Loucy (cell line): Measurements from ENCODE around the gene FAM219A.

ENCODE experiments used
- H2AFZ ChIP-seq: fragments of 200-600 bp; sonication (generic); 2 replicates; pipeline ENCODE4 v1.6.0; 2016; ENCODE audit warnings: antibody characterized with exemption, mild to moderate bottlenecking, low read length, moderate library complexity
- H3F3A ChIP-seq: fragments of 200-600 bp; 2 replicates; pipeline ENCODE4 v1.6.0; 2016; ENCODE audit warnings: antibody characterized with exemption, low read depth, mild to moderate bottlenecking
- H3K27me3 ChIP-seq: fragments of 200-600 bp; sonication (generic); 2 replicates; pipeline ENCODE4 v1.6.1; 2014; ENCODE audit warnings: low read length, mild to moderate bottlenecking; ENCODE audit not compliant: insufficient read depth, poor library complexity, severe bottlenecking
- H3K36me3 ChIP-seq: fragments of 200-600 bp; sonication (generic); 2 replicates; pipeline ENCODE4 v1.6.1; 2016; ENCODE audit warnings: low read length; ENCODE audit not compliant: insufficient read depth
- H3K4me1 ChIP-seq: fragments of 200-600 bp; sonication (generic); 2 replicates; pipeline ENCODE4 v1.5.1; 2014; ENCODE audit warnings: low read length, mild to moderate bottlenecking; ENCODE audit not compliant: insufficient read depth, poor library complexity, severe bottlenecking
- H3K4me2 ChIP-seq: fragments of 200-600 bp; sonication (generic); 2 replicates; pipeline ENCODE4 v1.6.0; 2014; ENCODE audit warnings: antibody characterized with exemption, low read length, low read depth, mild to moderate bottlenecking; ENCODE audit not compliant: poor library complexity, severe bottlenecking
- H3K4me3 ChIP-seq: fragments of 200-600 bp; sonication (generic); 2 replicates; pipeline ENCODE4 v1.5.1; 2014; ENCODE audit warnings: low read length, mild to moderate bottlenecking, mixed read lengths; ENCODE audit not compliant: poor library complexity, severe bottlenecking
- H3K79me2 ChIP-seq: fragments of 200-600 bp; sonication (generic); 2 replicates; pipeline ENCODE4 v1.6.1; 2014; ENCODE audit warnings: low read length; ENCODE audit not compliant: insufficient read depth
- H3K9ac ChIP-seq: fragments of 200-600 bp; sonication (generic); 2 replicates; pipeline ENCODE4 v1.6.0; 2014; ENCODE audit warnings: mild to moderate bottlenecking, low read depth, low read length, moderate library complexity; ENCODE audit not compliant: poor library complexity, severe bottlenecking
- H3K9me2 ChIP-seq: fragments of 200-600 bp; sonication (generic); replicated peaks from 2 replicates; pipeline ENCODE4 v1.6.1; 2016; ENCODE audit warnings: low read depth, low read length, mixed read lengths
- H3K9me3 ChIP-seq: fragments of 200-600 bp; sonication (generic); 2 replicates; pipeline ENCODE4 v1.6.1; 2014; ENCODE audit warnings: mild to moderate bottlenecking, antibody characterized with exemption, low read length, low read depth; ENCODE audit not compliant: insufficient read depth
- H4K20me1 ChIP-seq: fragments of 200-600 bp; sonication (generic); 2 replicates; pipeline ENCODE4 v1.6.0; 2014; ENCODE audit warnings: antibody characterized with exemption, low read length, mild to moderate bottlenecking; ENCODE audit not compliant: insufficient read depth, poor library complexity, severe bottlenecking
- CTCF ChIP-seq: fragments of 200-600 bp; sonication (generic); conservative IDR thresholded peaks from 2 replicates; pipeline ENCODE4 v1.5.1; 2014; ENCODE audit warnings: mild to moderate bottlenecking, antibody characterized with exemption, low read length
- EZH2phosphoT487 ChIP-seq: fragments of 200-600 bp; IDR thresholded peaks from 2 replicates; pipeline ENCODE4 v1.6.1; 2018; ENCODE audit warnings: antibody characterized with exemption, mild to moderate bottlenecking, moderate library complexity, borderline replicate concordance

FAM219A gene

GRCh38 chr9:34446468-34446891, 11.9 kb downstream of the FAM219A start:
- Histone ChIP-seq H3K27me3 (no peaks in the 10 kb centered on the region), H2AFZ (no peak overlapping the region), H3K36me3 (no peaks in the 10 kb centered on the region), H3K4me1 (peaks cover 3% of the 10 kb centered on the region), H4K20me1 (no peaks in the 10 kb centered on the region), H3K79me2 (no peaks in the 10 kb centered on the region), H3K9ac (no peak overlapping the region), H3F3A (no peaks in the 10 kb centered on the region), H3K9me3 (no peaks in the 10 kb centered on the region), H3K9me2 (no peaks in the 10 kb centered on the region), H3K4me2 (no peak overlapping the region), H3K4me3 (no peak overlapping the region)
- TF ChIP-seq CTCF (no peak), EZH2phosphoT487 (no peak)

DNA sequence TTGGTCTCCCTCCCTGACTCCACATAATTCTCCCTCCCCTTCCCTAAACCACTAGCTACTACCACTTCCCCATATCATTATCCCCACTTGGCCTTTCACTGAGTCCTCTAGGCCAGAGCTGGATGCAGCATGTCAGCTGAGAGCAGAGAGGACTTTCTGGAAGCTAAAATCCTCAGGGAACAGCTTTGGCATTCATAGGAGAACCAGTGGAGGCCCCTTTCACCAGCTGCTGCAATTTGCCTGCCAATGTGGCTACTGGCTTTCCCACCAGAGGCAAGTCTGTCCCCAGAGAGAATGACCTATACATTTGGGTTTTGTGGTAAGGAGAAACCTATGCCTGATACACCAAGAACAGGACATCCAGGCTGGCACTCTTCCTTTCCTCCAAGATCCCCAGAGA, 14.4 kb downstream of the FAM219A start:
- TF ChIP-seq CTCF, result no peak
- no peak for TF ChIP-seq EZH2phosphoT487
- Histone ChIP-seq H3K9me2 (no peaks in the 10 kb centered on the region), H3K4me3 (no peak overlapping the region), H3K4me2 (no peak overlapping the region), H3K9me3 (no peaks in the 10 kb centered on the region), H3K27me3 (no peaks in the 10 kb centered on the region), H3K9ac (no peak overlapping the region), H3K4me1 (peaks cover 7% of the 10 kb centered on the region), H2AFZ (no peak overlapping the region), H3K36me3 (no peaks in the 10 kb centered on the region), H4K20me1 (no peaks in the 10 kb centered on the region), H3K79me2 (no peaks in the 10 kb centered on the region), H3F3A (no peaks in the 10 kb centered on the region)

DNA sequence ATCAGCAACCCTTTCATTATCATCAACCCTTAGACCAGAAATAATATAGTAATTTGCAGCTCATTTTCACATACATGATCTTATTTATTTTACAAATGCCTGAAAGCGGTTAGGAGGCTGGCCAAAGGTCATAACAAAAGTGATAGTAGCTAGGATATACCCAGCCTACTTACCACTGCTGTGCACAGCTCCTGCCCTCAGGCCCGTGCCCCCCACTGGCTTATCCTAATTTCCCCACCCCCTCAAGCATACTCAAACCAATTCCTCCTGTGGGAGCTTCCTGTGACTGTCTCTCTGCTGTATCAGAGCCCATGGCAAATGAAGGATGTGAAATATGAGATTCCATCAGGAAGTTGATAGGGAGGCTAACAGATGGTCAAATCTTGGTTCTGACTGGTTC, 14.8 kb downstream of the FAM219A start:
- no peaks in the 10 kb centered on the region for H4K20me1 ChIP-seq
- no peak overlapping the region for H3K9ac ChIP-seq
- TF ChIP-seq EZH2phosphoT487 (no peak), CTCF (no peak)
- H3K9me3 ChIP-seq, result no peaks in the 10 kb centered on the region
- H3K4me3 ChIP-seq, result no peak overlapping the region
- H3K27me3 ChIP-seq, result no peaks in the 10 kb centered on the region
- H2AFZ ChIP-seq, result no peak overlapping the region
- no peaks in the 10 kb centered on the region for H3F3A ChIP-seq
- peaks cover 7% of the 10 kb centered on the region for H3K4me1 ChIP-seq
- no peaks in the 10 kb centered on the region for H3K9me2 ChIP-seq
- no peak overlapping the region for H3K4me2 ChIP-seq
- H3K36me3 ChIP-seq, result no peaks in the 10 kb centered on the region
- H3K79me2 ChIP-seq, result no peaks in the 10 kb centered on the region
